ENCODE results near the gene LRCH1. TPM values are rescaled to one million over a fixed set of nuclear protein-coding genes. Genes with fewer than 3 reads are reported as not detected.

The LRCH1 gene
- total and polyA plus RNA-seq, 2 of the 4 experiments (the other 2 are of a cell fraction), result 7.0 to 8.8 TPM

DNA sequence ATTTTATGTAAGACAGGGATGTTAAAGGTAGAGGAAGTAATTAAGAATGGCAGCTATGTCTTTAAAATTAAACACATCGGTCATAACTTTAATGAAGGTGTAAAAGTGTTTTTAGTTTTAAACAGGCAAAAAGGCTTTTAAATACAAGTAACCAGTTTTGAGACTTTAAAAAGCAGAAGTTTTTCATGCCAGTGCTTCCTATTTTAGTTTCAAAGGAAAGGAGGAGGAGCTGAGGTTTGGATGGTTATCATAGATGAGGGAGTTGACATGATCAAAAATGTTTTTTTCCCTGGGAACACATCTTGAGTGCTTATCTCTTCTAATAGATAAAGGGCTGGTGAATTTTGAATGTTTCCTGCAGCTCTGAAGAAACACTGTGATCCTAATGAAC lies 42.9 kb downstream of the LRCH1 start:
- ATAC-seq (ENCODE audit: low read depth) (no peak), DNase-seq (no peak)
- peaks cover 47% of the 10 kb centered on the region for H4K20me1 ChIP-seq (ENCODE audit: insufficient read depth, low read length)
- no peak overlapping the region for H3K4ac ChIP-seq (ENCODE audit: low read depth, low read length)
- BruUV-seq (replicated peaks), result no TSS peak
- H4K8ac ChIP-seq (ENCODE audit: low read depth in 2 of 2, low read length in 2 of 2), result no peak overlapping the region
- H3K4me1 ChIP-seq (ENCODE audit: control insufficient read depth, insufficient read depth, low read length), result peaks cover 11% of the 10 kb centered on the region
- no peaks in the 10 kb centered on the region for H3K27me3 ChIP-seq (ENCODE audit: control insufficient read depth, insufficient read depth, low read length)
- H2BK20ac ChIP-seq (ENCODE audit: low read depth, low read length), result no peak overlapping the region
- no peak overlapping the region for H3K4me3 ChIP-seq (ENCODE audit: insufficient read depth, low read depth, low read length)
- in situ Hi-C loops (cut with MboI; ENCODE audit: low sequenced_read_pairs) (no loop called here), intact Hi-C loops (cut with micrococcal nuclease) (no loop called here), dilution Hi-C loops (cut with HindIII; ENCODE audit: low sequenced_read_pairs, unreplicated experiment) (no loop called here)
- TF ChIP-seq MAZ (IDR thresholded peaks at IDR 0.05; ENCODE audit: borderline replicate concordance, low read depth, low read length) (no peak), MAFK (IDR thresholded peaks at IDR 0.05; ENCODE audit: low read depth, low read length) (no peak), MXI1 (IDR thresholded peaks at IDR 0.05; ENCODE audit: borderline replicate concordance, low read depth, low read length) (no peak), NFE2L2 (IDR thresholded peaks at IDR 0.05; ENCODE audit: low read depth, low read length) (no peak), RCOR1 (IDR thresholded peaks at IDR 0.05; ENCODE audit: insufficient replicate concordance, low read length) (no peak), POLR2A (IDR thresholded peaks at IDR 0.05; ENCODE audit: low read depth, low read length) (no peak), SMC3 (IDR thresholded peaks at IDR 0.05; ENCODE audit: low read depth, low read length) (no peak), CEBPB (IDR thresholded peaks at IDR 0.05; ENCODE audit: low read depth, low read length) (no peak)
- TF ChIP-seq, protein P1, sequence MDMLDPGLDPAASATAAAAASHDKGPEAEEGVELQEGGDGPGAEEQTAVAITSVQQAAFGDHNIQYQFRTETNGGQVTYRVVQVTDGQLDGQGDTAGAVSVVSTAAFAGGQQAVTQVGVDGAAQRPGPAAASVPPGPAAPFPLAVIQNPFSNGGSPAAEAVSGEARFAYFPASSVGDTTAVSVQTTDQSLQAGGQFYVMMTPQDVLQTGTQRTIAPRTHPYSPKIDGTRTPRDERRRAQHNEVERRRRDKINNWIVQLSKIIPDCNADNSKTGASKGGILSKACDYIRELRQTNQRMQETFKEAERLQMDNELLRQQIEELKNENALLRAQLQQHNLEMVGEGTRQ (IDR thresholded peaks at IDR 0.05; ENCODE audit: low read depth, low read length), result no peak
- no peak overlapping the region for H4K5ac ChIP-seq (ENCODE audit: low read depth, low read length)
- ChIA-PET CTCF (interaction anchor here (0.6 to 0.8 kb wide), 3 partner anchors 18 to 1139 kb away, joined by 3 to 4 read pairs (median 3); no protein-coding TSS in a partner anchor), POLR2A (ENCODE audit: unreplicated experiment) (no interaction called here)
- no peak overlapping the region for H3K27ac ChIP-seq (ENCODE audit: insufficient read depth, low read length)
- H2BK120ac ChIP-seq (ENCODE audit: low read depth, low read length), result no peak overlapping the region
- H4K91ac ChIP-seq (ENCODE audit: insufficient read depth, low read depth, low read length), result no peak overlapping the region
- H3K9ac ChIP-seq (ENCODE audit: low read depth, low read length), result no peak overlapping the region
- no peak overlapping the region for H3K4me2 ChIP-seq (ENCODE audit: low read depth, low read length)
- H3K36me3 ChIP-seq (ENCODE audit: control insufficient read depth, insufficient read depth, low read length), result no peaks in the 10 kb centered on the region
- no peak overlapping the region for H3K23ac ChIP-seq (ENCODE audit: low read depth, low read length)
- no peak overlapping the region for H2BK15ac ChIP-seq (ENCODE audit: low read depth, low read length)
- H3K9me3 ChIP-seq (ENCODE audit: control insufficient read depth, insufficient read depth, low read length), result no peaks in the 10 kb centered on the region
- no peak overlapping the region for H2AK9ac ChIP-seq (replicated peaks; ENCODE audit: low read depth, low read length, poor library complexity)
- no peak overlapping the region for H3K56ac ChIP-seq (ENCODE audit: extremely low read depth, insufficient read depth, low read length)
- H3K14ac ChIP-seq (replicated peaks; ENCODE audit: low read depth, low read length), result no peak overlapping the region
- no CpG with 5 or more reads among the region's 1 CpG for WGBS, 2 experiments (ENCODE audit: extremely low coverage in 2 of 2, insufficient read length in 1 of 2)
- H3K18ac ChIP-seq (ENCODE audit: low read depth, low read length), result no peak overlapping the region
- no peak overlapping the region for H2BK5ac ChIP-seq (ENCODE audit: low read depth, low read length, poor library complexity, severe bottlenecking)
- peaks cover 41 to 83% of the 10 kb centered on the region in 2 experiments for H3K79me1 ChIP-seq (ENCODE audit: low read depth in 1 of 2, low read length in 2 of 2)
- H3K9me1 ChIP-seq (ENCODE audit: insufficient read depth, low read length), result peaks cover 12% of the 10 kb centered on the region
- no peak overlapping the region for H2AK5ac ChIP-seq (ENCODE audit: low read depth, low read length)
- H2AFZ ChIP-seq (replicated peaks; ENCODE audit: low read length, poor library complexity), result no peak overlapping the region
